Measurements from ENCODE around the gene WNT2.

Gene WNT2

DNA sequence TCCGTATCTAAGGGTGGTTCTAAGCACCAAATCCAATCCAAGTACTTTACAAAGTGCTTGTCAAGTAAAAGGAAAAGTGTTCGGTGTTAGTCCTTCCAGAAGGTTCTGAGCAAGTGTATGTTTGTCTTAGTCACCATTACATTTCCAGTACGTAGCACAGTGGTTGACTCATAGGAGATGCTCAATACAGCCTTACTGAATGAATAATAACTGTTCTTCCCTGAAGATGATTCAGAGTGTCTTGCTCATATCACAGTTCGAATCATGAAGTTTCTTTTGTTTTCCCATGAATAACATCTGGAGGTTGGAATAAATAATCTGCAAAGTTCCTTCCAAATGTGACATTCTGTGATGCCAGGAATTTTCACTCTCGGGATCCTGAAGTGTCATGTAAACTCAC is 53.4 kb downstream of the WNT2 start:
- TF ChIP-seq TAF1 (IDR thresholded peaks at IDR 0.05; ENCODE audit: borderline replicate concordance, insufficient read depth, low read length) (no peak), FOXP2 (optimal IDR thresholded peaks at IDR 0.05; ENCODE audit: borderline replicate concordance, extremely low read depth, extremely low read length, insufficient read depth) (no peak)

DNA sequence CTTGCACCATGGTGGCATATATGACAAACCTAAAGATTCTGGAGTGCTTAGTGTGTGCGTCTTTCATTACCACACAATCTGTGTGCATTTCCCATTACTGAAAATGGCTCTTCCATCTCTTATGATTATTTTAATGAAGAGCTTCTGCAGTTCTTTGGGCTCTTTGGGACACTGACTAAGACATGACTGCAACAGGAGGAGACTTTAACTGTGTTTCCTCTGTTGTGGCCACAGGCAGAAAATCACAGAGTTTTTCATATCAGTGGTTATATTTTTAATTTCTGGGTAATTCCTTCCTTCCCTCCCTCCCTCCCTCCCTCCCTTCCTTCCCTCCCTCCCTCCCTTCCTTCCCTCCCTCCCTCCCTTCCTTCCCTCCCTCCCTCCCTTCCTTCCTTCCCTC is 58.1 kb downstream of the WNT2 start:
- TF ChIP-seq POLR2AphosphoS5 (IDR thresholded peaks at IDR 0.05; ENCODE audit: low read depth, low read length): no peak
- TF ChIP-seq SIN3A (IDR thresholded peaks at IDR 0.05; ENCODE audit: borderline replicate concordance, insufficient read depth, low read length): no peak
- TF ChIP-seq FOXP2 (optimal IDR thresholded peaks at IDR 0.05; ENCODE audit: borderline replicate concordance, extremely low read depth, extremely low read length, insufficient read depth): no peak
- TF ChIP-seq, protein P1, sequence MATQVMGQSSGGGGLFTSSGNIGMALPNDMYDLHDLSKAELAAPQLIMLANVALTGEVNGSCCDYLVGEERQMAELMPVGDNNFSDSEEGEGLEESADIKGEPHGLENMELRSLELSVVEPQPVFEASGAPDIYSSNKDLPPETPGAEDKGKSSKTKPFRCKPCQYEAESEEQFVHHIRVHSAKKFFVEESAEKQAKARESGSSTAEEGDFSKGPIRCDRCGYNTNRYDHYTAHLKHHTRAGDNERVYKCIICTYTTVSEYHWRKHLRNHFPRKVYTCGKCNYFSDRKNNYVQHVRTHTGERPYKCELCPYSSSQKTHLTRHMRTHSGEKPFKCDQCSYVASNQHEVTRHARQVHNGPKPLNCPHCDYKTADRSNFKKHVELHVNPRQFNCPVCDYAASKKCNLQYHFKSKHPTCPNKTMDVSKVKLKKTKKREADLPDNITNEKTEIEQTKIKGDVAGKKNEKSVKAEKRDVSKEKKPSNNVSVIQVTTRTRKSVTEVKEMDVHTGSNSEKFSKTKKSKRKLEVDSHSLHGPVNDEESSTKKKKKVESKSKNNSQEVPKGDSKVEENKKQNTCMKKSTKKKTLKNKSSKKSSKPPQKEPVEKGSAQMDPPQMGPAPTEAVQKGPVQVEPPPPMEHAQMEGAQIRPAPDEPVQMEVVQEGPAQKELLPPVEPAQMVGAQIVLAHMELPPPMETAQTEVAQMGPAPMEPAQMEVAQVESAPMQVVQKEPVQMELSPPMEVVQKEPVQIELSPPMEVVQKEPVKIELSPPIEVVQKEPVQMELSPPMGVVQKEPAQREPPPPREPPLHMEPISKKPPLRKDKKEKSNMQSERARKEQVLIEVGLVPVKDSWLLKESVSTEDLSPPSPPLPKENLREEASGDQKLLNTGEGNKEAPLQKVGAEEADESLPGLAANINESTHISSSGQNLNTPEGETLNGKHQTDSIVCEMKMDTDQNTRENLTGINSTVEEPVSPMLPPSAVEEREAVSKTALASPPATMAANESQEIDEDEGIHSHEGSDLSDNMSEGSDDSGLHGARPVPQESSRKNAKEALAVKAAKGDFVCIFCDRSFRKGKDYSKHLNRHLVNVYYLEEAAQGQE (IDR thresholded peaks at IDR 0.05; ENCODE audit: insufficient read depth in 1 of 2, low read depth in 2 of 2, low read length in 2 of 2): no peak
- TF ChIP-seq TAF1 (IDR thresholded peaks at IDR 0.05; ENCODE audit: borderline replicate concordance, insufficient read depth, low read length): no peak

GRCh38 chr7:117262546-117262945 is 60.3 kb downstream of the WNT2 start:
- TF ChIP-seq FOXP2 (optimal IDR thresholded peaks at IDR 0.05; ENCODE audit: borderline replicate concordance, extremely low read depth, extremely low read length, insufficient read depth) (no peak), SIN3A (IDR thresholded peaks at IDR 0.05; ENCODE audit: borderline replicate concordance, insufficient read depth, low read length) (no peak), POLR2AphosphoS5 (IDR thresholded peaks at IDR 0.05; ENCODE audit: low read depth, low read length) (no peak), TAF1 (IDR thresholded peaks at IDR 0.05; ENCODE audit: borderline replicate concordance, insufficient read depth, low read length) (no peak)
- TF ChIP-seq, protein P1 (IDR thresholded peaks at IDR 0.05; ENCODE audit: insufficient read depth in 1 of 2, low read depth in 2 of 2, low read length in 2 of 2): no peak

DNA sequence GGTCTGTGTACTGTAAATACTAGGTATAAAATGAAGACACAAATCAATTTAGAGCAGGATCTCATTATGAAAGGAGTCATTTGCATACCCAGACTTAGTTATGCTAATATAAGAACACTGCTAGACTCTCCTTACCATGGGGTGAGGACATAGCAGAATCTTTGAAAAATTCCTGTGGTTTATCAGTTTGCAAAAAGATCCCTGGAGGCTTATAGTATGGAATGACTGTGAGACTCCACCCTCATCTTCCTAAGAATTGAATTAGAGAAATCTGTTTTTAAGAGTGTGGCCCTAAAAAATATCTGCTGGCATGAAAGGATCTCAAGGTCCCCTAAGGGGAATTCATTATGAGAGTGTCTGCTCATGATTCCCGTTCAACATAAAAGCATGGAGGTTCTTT is 63.2 kb downstream of the WNT2 start:
- no peak for TF ChIP-seq FOXP2 (optimal IDR thresholded peaks at IDR 0.05; ENCODE audit: borderline replicate concordance, extremely low read depth, extremely low read length, insufficient read depth)
- TF ChIP-seq, protein P1 (IDR thresholded peaks at IDR 0.05; ENCODE audit: insufficient read depth in 1 of 2, low read depth in 2 of 2, low read length in 2 of 2): no peak
- no peak for TF ChIP-seq TAF1 (IDR thresholded peaks at IDR 0.05; ENCODE audit: borderline replicate concordance, insufficient read depth, low read length)
- no peak for TF ChIP-seq POLR2AphosphoS5 (IDR thresholded peaks at IDR 0.05; ENCODE audit: low read depth, low read length)
- TF ChIP-seq SIN3A (IDR thresholded peaks at IDR 0.05; ENCODE audit: borderline replicate concordance, insufficient read depth, low read length): no peak

GRCh38 chr7:117251687-117252086 is 71.2 kb downstream of the WNT2 start:
- TF ChIP-seq SIN3A (IDR thresholded peaks at IDR 0.05; ENCODE audit: borderline replicate concordance, insufficient read depth, low read length) (no peak), FOXP2 (optimal IDR thresholded peaks at IDR 0.05; ENCODE audit: borderline replicate concordance, extremely low read depth, extremely low read length, insufficient read depth) (no peak), POLR2AphosphoS5 (IDR thresholded peaks at IDR 0.05; ENCODE audit: low read depth, low read length) (no peak), TAF1 (IDR thresholded peaks at IDR 0.05; ENCODE audit: borderline replicate concordance, insufficient read depth, low read length) (no peak)
- TF ChIP-seq, protein P1 (IDR thresholded peaks at IDR 0.05; ENCODE audit: insufficient read depth in 1 of 2, low read depth in 2 of 2, low read length in 2 of 2): no peak

Measured in PFSK-1 (cell line).